Osteoblast (primary cell): ENCODE data around the gene OGDH. TPM values are rescaled to one million over a fixed set of nuclear protein-coding genes. Genes with fewer than 3 reads are reported as not detected.

Experiments used
- DNase-seq: peaks from one replicate; pipeline ENCODE4 v3.0.0; 2011; ENCODE audit warnings: low spot score, mixed read lengths; ENCODE audit not compliant: insufficient read length; ENCODE audit errors: missing footprints
- H2AFZ ChIP-seq: 2 replicates; pipeline ENCODE4 v1.6.0; 2011; ENCODE audit warnings: mild to moderate bottlenecking, low read length
- H3K27ac ChIP-seq: 2 replicates; pipeline ENCODE4 v1.5.1; 2011; ENCODE audit warnings: mild to moderate bottlenecking, low read depth, low read length, moderate library complexity
- H3K27me3 ChIP-seq: 2 replicates; pipeline ENCODE4 v1.6.0; 2012; ENCODE audit warnings: mild to moderate bottlenecking, control low read depth, inconsistent platforms, low read length, moderate library complexity; ENCODE audit not compliant: insufficient read depth
- H3K36me3 ChIP-seq: 2 replicates; pipeline ENCODE4 v1.5.1; 2011; ENCODE audit warnings: mild to moderate bottlenecking, low read length, control low read depth, moderate library complexity; ENCODE audit not compliant: insufficient read depth
- H3K4me1 ChIP-seq: 2 replicates; pipeline ENCODE4 v1.5.1; 2011; ENCODE audit warnings: mild to moderate bottlenecking, low read length, control low read depth, moderate library complexity; ENCODE audit not compliant: insufficient read depth
- H3K4me2 ChIP-seq: 2 replicates; pipeline ENCODE4 v1.6.0; 2011; ENCODE audit warnings: mild to moderate bottlenecking, low read length; ENCODE audit not compliant: insufficient read depth
- H3K4me3 ChIP-seq: fragments of 200-600 bp; sonication (generic); 3 replicates; pipeline ENCODE4 v1.5.1; 2012; ENCODE audit warnings: mild to moderate bottlenecking, low read length, inconsistent platforms; ENCODE audit not compliant: insufficient read depth
- H3K79me2 ChIP-seq: 2 replicates; pipeline ENCODE4 v1.6.0; 2012; ENCODE audit warnings: mild to moderate bottlenecking, low read length, control low read depth, inconsistent platforms; ENCODE audit not compliant: insufficient read depth
- H3K9me3 ChIP-seq: 2 replicates; pipeline ENCODE4 v1.5.1; 2011; ENCODE audit warnings: low read depth, low read length, control low read depth
- H4K20me1 ChIP-seq: 2 replicates; pipeline ENCODE4 v1.6.0; 2012; ENCODE audit warnings: mild to moderate bottlenecking, low read length, control low read depth; ENCODE audit not compliant: insufficient read depth
- total RNA-seq: library from RNA; depleted of rRNA; stranded (reverse); fragments of >200 nt; gene quantifications from 2 replicates; pipeline ENCODE4 v1.2.3, GENCODE V29; 2012
- TF ChIP-seq, protein P1 (sequence below): IDR thresholded peaks from 2 replicates; pipeline ENCODE4 v1.5.1; 2011; ENCODE audit warnings: mild to moderate bottlenecking, low read depth, low read length, moderate library complexity; ENCODE audit errors: extremely low read depth

OGDH gene
- total RNA-seq, 1 donor, result 64.4 TPM

DNA sequence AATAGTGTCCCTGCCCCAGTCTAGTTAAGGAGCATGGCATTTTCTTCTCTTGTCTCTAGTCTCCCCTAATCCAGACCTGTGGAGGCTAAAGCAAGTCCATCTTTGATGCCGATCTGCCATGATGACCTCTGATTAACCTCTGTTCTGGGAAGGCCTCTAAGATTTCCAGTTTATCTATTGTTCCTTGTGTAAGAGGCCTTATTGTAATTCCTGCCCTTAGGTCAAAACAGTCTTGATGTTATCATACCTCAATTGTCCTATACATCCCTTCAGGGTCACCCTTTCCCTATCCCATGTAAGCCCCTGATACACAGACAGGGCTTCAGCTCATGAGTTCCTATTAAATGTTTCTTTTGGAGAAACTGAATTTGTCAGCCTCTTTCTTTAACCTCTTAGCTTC, 137.3 kb downstream of the OGDH start:
- Histone ChIP-seq H3K79me2 (no peaks in the 10 kb centered on the region), H3K9me3 (no peaks in the 10 kb centered on the region), H3K36me3 (no peaks in the 10 kb centered on the region), H2AFZ (no peak overlapping the region), H4K20me1 (no peaks in the 10 kb centered on the region), H3K4me3 (no peak overlapping the region), H3K4me1 (peaks cover 2% of the 10 kb centered on the region), H3K27me3 (no peaks in the 10 kb centered on the region), H3K4me2 (no peak overlapping the region), H3K27ac (no peak overlapping the region)
- no peak for DNase-seq
- TF ChIP-seq, protein P1, sequence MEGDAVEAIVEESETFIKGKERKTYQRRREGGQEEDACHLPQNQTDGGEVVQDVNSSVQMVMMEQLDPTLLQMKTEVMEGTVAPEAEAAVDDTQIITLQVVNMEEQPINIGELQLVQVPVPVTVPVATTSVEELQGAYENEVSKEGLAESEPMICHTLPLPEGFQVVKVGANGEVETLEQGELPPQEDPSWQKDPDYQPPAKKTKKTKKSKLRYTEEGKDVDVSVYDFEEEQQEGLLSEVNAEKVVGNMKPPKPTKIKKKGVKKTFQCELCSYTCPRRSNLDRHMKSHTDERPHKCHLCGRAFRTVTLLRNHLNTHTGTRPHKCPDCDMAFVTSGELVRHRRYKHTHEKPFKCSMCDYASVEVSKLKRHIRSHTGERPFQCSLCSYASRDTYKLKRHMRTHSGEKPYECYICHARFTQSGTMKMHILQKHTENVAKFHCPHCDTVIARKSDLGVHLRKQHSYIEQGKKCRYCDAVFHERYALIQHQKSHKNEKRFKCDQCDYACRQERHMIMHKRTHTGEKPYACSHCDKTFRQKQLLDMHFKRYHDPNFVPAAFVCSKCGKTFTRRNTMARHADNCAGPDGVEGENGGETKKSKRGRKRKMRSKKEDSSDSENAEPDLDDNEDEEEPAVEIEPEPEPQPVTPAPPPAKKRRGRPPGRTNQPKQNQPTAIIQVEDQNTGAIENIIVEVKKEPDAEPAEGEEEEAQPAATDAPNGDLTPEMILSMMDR, result no peak

DNA sequence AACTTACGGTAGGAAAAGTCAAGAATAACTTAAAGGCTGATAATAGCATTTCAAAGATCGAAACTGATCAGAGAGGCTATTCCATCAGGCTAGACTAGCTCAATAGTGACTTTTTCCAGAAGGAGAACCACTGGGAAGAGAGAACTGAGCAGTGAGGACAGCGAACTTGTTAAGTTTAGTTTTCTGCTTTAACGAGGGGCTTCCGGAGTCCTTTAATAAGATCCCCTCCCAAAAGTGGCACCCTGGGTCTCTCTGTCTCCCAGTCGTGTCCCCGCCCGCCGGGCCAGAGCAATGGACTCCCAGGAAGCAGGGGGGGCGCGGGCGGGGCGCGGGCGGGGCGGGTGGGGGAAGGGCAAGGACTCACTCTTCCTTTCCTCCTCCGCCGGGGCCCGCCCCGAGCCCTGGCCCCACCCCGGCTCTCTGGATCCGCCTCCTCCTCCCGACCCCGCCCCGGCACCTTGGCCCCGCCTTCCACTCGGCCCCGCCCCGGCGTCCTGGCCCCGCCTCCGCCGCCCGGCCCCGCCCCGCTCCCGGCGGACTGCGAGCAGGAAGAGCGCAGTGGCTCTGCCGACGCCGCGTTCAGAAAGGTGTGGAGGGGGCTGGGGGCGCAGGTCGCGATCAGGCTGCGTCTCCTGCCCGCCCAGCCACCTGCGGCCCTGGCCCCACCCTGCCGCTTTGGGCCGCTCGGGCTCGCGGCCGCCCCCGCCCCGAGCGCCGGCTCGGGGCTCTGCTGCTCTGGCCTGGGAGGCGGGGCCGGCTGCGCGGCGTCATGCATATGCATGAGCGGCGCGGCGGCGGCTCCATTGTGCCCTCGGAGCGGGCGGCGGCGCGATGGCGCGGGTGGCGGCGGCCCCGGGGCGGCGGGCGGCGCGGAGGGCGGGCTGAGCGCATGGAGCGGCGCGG, 141.9 kb downstream of the OGDH start, which contains the start of gene ZMIZ2:
TSS of gene ZMIZ2 (plus strand) at position 803 of the 903 bp plus-strand sequence. CDS start 7,403 bp downstream, outside the sequence.
- H3K27ac ChIP-seq, result peak within 1 kb of the TSS; percentile 80

DNA sequence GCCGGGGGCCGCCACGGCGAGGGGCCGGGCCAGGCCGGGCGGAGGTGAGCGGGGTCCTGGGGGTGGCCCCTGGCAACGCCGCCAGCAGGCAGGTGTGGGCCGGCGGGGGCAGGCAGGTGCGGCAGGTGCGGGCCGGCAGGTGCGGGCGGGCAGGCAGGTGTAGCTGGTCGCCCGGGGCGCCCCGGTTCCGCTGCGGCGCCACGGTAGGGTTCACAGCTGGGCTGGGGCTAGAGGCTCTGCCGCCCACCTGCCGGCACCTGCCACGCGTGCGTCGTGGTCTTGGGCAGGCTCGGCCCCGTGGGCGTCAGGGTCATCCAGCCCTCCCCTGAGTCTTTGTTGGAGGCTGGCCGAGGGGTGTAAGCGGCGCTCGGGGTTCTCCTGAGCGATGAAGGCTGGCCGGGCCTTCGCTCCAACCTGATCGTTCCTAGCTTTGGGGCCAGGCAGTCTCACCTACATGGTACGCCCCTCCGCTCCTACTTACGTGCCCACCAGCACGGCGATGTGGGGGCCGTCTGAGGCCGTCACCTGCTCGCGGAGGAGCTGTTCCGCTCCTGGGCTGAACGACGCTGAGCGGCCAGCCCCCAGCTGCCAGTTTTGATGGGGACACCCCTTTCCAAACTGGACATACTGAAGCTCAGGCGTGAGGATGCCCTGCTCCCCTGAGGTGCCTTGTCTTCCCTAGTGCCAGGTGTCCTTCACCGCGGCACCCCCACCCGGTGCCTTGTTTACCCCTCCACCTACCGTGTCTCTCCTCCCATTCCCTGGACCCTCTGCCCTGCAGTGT, 142.7 kb downstream of the OGDH start:
- Histone ChIP-seq H3K27me3 (no peaks in the 10 kb centered on the region), H3K4me3 (peak overlapping the region; percentile 83), H4K20me1 (peaks cover 29% of the 10 kb centered on the region), H3K79me2 (peaks cover 52% of the 10 kb centered on the region), H3K4me1 (peaks cover 10% of the 10 kb centered on the region), H3K36me3 (no peaks in the 10 kb centered on the region), H3K4me2 (peak overlapping the region; percentile 94), H3K27ac (peak overlapping the region; percentile 64), H3K9me3 (no peaks in the 10 kb centered on the region), H2AFZ (no peak overlapping the region)
- peak; percentile 76 for DNase-seq
- TF ChIP-seq, protein P1, result no peak

More for the DNA sequence above, 141.9 kb downstream of the OGDH start, which contains the start of gene ZMIZ2:
- H3K27me3 ChIP-seq, result no peaks in the 10 kb centered on the region
- H3K36me3 ChIP-seq, result no peaks in the 10 kb centered on the region
- peak; percentile 100 for DNase-seq
- no peaks in the 10 kb centered on the region for H3K9me3 ChIP-seq
- H4K20me1 ChIP-seq, result peaks cover 27% of the 10 kb centered on the region
- H3K4me2 ChIP-seq, result peak within 1 kb of the TSS; percentile 94
- TF ChIP-seq, protein P1, result no peak
- H3K4me1 ChIP-seq, result peaks cover 10% of the 10 kb centered on the region
- peaks cover 43% of the 10 kb centered on the region for H3K79me2 ChIP-seq
- peak within 1 kb of the TSS; percentile 88 for H2AFZ ChIP-seq
- H3K4me3 ChIP-seq, result peak within 1 kb of the TSS; percentile 83
